Parathyroid adenoma (tissue), 2 donors: Measurements from ENCODE around the gene TECTA.

ENCODE experiments used
- H2AFZ ChIP-seq: fragments of 300-600 bp; sonication (generic); one replicate; pipeline ENCODE4 v1.7.0; 2017; ENCODE audit warnings: antibody characterized with exemption, mild to moderate bottlenecking
- H3K27ac ChIP-seq: fragments of 300-600 bp; sonication (generic); one replicate; pipeline ENCODE4 v1.7.0; 2017
- H3K27me3 ChIP-seq: fragments of 300-600 bp; sonication (generic); one replicate; pipeline ENCODE4 v1.7.0; 2017; ENCODE audit warnings: low read length; ENCODE audit not compliant: control insufficient read depth, insufficient read depth
- H3K36me3 ChIP-seq: fragments of 300-600 bp; sonication (generic); one replicate; pipeline ENCODE4 v1.7.0; 2017; ENCODE audit warnings: low read length; ENCODE audit not compliant: control insufficient read depth, insufficient read depth
- H3K4me1 ChIP-seq: fragments of 300-600 bp; sonication (generic); one replicate; pipeline ENCODE4 v1.7.0; 2017; ENCODE audit warnings: control low read depth
- H3K4me2 ChIP-seq: fragments of 300-600 bp; sonication (generic); one replicate; pipeline ENCODE4 v1.7.0; 2017; ENCODE audit warnings: low read length
- H3K4me3 ChIP-seq: fragments of 300-600 bp; sonication (generic); one replicate; pipeline ENCODE4 v1.7.0; 2017; ENCODE audit warnings: low read depth, low read length
- H3K79me2 ChIP-seq: fragments of 300-600 bp; sonication (generic); one replicate; pipeline ENCODE4 v1.7.0; 2017; ENCODE audit warnings: control low read depth
- H3K9ac ChIP-seq: fragments of 300-600 bp; sonication (generic); one replicate; pipeline ENCODE4 v1.7.0; 2017; ENCODE audit warnings: mild to moderate bottlenecking
- H3K9me3 ChIP-seq: fragments of 300-600 bp; sonication (generic); one replicate; pipeline ENCODE4 v1.7.0; 2017; ENCODE audit warnings: low read length; ENCODE audit not compliant: control insufficient read depth
- TF ChIP-seq, protein P1 (sequence below): fragments of 300-600 bp; sonication (generic); IDR thresholded peaks from one replicate; pipeline ENCODE4 v1.7.0; 2017; ENCODE audit warnings: antibody characterized with exemption, mild to moderate bottlenecking
- donor health status: primary hyperparathyroidism.

The TECTA gene, protein sequence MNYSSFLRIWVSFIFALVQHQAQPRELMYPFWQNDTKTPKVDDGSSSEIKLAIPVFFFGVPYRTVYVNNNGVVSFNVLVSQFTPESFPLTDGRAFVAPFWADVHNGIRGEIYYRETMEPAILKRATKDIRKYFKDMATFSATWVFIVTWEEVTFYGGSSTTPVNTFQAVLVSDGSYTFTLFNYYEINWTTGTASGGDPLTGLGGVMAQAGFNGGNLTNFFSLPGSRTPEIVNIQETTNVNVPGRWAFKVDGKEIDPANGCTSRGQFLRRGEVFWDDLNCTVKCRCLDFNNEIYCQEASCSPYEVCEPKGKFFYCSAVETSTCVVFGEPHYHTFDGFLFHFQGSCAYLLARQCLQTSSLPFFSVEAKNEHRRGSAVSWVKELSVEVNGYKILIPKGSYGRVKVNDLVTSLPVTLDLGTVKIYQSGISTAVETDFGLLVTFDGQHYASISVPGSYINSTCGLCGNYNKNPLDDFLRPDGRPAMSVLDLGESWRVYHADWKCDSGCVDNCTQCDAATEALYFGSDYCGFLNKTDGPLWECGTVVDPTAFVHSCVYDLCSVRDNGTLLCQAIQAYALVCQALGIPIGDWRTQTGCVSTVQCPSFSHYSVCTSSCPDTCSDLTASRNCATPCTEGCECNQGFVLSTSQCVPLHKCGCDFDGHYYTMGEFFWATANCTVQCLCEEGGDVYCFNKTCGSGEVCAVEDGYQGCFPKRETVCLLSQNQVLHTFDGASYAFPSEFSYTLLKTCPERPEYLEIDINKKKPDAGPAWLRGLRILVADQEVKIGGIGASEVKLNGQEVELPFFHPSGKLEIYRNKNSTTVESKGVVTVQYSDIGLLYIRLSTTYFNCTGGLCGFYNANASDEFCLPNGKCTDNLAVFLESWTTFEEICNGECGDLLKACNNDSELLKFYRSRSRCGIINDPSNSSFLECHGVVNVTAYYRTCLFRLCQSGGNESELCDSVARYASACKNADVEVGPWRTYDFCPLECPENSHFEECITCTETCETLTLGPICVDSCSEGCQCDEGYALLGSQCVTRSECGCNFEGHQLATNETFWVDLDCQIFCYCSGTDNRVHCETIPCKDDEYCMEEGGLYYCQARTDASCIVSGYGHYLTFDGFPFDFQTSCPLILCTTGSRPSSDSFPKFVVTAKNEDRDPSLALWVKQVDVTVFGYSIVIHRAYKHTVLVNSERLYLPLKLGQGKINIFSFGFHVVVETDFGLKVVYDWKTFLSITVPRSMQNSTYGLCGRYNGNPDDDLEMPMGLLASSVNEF (N-terminal part only)

GRCh38 chr11:121100943-121101342 is at the start of gene TECTA:
TECTA (plus strand) TSS chr11:121101243; CDS start chr11:121102666, 1,423 bp downstream.
- Histone ChIP-seq H3K4me3 (no peak within 1 kb of the TSS), H3K4me1 (no peaks in the 10 kb centered on the region), H3K27me3 (no peaks in the 10 kb centered on the region), H3K9me3 (no peaks in the 10 kb centered on the region), H3K27ac (no peak within 1 kb of the TSS), H3K4me2 (no peak within 1 kb of the TSS), H2AFZ (no peak within 1 kb of the TSS), H3K79me2 (no peaks in the 10 kb centered on the region), H3K9ac (no peak within 1 kb of the TSS), H3K36me3 (no peaks in the 10 kb centered on the region)
- TF ChIP-seq, protein P1, sequence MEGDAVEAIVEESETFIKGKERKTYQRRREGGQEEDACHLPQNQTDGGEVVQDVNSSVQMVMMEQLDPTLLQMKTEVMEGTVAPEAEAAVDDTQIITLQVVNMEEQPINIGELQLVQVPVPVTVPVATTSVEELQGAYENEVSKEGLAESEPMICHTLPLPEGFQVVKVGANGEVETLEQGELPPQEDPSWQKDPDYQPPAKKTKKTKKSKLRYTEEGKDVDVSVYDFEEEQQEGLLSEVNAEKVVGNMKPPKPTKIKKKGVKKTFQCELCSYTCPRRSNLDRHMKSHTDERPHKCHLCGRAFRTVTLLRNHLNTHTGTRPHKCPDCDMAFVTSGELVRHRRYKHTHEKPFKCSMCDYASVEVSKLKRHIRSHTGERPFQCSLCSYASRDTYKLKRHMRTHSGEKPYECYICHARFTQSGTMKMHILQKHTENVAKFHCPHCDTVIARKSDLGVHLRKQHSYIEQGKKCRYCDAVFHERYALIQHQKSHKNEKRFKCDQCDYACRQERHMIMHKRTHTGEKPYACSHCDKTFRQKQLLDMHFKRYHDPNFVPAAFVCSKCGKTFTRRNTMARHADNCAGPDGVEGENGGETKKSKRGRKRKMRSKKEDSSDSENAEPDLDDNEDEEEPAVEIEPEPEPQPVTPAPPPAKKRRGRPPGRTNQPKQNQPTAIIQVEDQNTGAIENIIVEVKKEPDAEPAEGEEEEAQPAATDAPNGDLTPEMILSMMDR, result no peak

DNA sequence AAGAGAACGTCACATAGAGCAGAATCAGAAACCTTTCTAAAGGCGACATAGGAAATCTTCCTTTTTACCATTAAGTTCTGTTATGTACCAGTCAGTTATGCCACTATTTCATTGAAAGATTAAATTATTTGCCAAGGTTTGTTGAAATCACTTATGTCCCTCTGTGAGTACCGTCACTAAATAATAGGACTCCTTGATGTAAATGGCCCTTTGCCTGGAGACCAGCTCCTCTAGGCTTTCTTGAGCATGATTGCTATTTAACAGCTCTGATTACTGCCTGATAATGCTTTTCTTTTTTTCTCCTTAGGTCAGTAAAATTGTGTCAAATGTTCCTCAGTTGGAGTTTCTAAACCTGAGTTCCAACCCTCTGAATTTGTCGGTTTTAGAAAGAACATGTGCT is 47.8 kb upstream of the TECTA start:
- Histone ChIP-seq H3K27ac (no peak overlapping the region), H3K4me3 (no peak overlapping the region), H3K27me3 (no peaks in the 10 kb centered on the region), H3K79me2 (no peaks in the 10 kb centered on the region), H3K4me1 (peaks cover 2% of the 10 kb centered on the region), H3K9ac (no peak overlapping the region), H3K36me3 (no peaks in the 10 kb centered on the region), H2AFZ (no peak overlapping the region), H3K4me2 (no peak overlapping the region), H3K9me3 (no peaks in the 10 kb centered on the region)
- TF ChIP-seq, protein P1, result no peak

DNA sequence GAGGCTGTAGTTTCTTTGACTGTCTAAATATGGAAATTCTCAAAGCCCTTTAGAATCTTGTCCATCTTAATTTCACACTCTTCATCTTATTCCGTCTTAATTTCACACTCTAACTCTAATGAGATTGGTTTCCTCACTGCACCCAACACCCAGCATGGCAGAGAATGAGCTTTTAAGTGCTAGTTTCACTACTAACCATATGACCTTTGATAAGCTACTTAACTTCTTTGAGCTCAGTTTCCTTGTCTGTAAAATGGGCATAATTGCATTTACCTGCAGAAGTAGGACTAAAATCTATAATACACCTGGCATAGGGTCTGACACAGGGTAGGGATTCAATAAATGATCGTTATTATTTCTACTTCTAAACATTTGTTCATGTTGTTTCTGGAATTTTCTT is 46.8 kb upstream of the TECTA start:
- H3K27ac ChIP-seq, result no peak overlapping the region
- H3K4me3 ChIP-seq, result no peak overlapping the region
- no peak overlapping the region for H3K9ac ChIP-seq
- TF ChIP-seq, protein P1, result no peak
- H3K4me1 ChIP-seq, result no peaks in the 10 kb centered on the region
- H2AFZ ChIP-seq, result no peak overlapping the region
- no peaks in the 10 kb centered on the region for H3K36me3 ChIP-seq
- no peaks in the 10 kb centered on the region for H3K27me3 ChIP-seq
- H3K79me2 ChIP-seq, result no peaks in the 10 kb centered on the region
- H3K4me2 ChIP-seq, result no peak overlapping the region
- no peaks in the 10 kb centered on the region for H3K9me3 ChIP-seq

DNA sequence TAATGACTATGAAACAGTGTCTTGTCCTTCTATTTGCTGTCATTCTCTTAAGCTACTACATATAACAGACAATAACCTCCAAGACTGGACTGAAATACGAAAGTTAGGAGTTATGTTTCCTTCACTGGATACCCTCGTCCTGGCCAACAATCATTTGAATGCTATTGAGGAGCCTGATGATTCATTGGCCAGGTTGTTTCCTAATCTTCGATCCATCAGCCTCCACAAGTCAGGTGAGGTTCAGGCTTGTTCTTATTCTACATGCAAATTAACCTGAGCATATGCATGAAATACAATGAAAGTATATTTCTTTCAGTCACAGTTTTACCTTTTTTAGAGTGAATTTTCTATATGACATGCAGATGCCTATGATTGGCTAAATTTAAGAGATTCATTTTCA is 46.0 kb upstream of the TECTA start:
- TF ChIP-seq, protein P1, result no peak

More for the DNA sequence above, 46.0 kb upstream of the TECTA start:
- no peak overlapping the region for H3K4me3 ChIP-seq
- no peaks in the 10 kb centered on the region for H3K9me3 ChIP-seq
- H3K4me2 ChIP-seq, result no peak overlapping the region
- no peak overlapping the region for H3K27ac ChIP-seq
- H2AFZ ChIP-seq, result no peak overlapping the region
- H3K9ac ChIP-seq, result no peak overlapping the region
- no peaks in the 10 kb centered on the region for H3K4me1 ChIP-seq
- H3K27me3 ChIP-seq, result no peaks in the 10 kb centered on the region
- no peaks in the 10 kb centered on the region for H3K79me2 ChIP-seq
- no peaks in the 10 kb centered on the region for H3K36me3 ChIP-seq
